ENCODE measurements around the gene POTEG. TPM values are rescaled to one million over a fixed set of nuclear protein-coding genes. Genes with fewer than 3 reads are reported as not detected.
"Not testable (repeated sequence)": the region's sequence is repeated elsewhere in the genome, so short reads cannot be mapped to it uniquely, and the experiment has no call there.

The POTEG gene
- total RNA-seq, 1 experiment from 2014 or later, result not detected

GRCh38 chr14:19435852-19436251 lies 1.7 kb upstream of the POTEG start:
- H3K36me3 ChIP-seq (ENCODE audit: control insufficient read depth in 1 of 2, insufficient read depth in 2 of 2, low read length in 2 of 2); H3K27me3 ChIP-seq (ENCODE audit: insufficient read depth, low read length); CTCF ChIA-PET; H3K4me1 ChIP-seq (ENCODE audit: control insufficient read depth in 1 of 2, insufficient read depth in 2 of 2, low read length in 2 of 2); BruUV-seq (replicated peaks); H3K9me2 ChIP-seq (ENCODE audit: insufficient read depth); H3K27ac ChIP-seq (ENCODE audit: low read depth, low read length); H3K4me3 ChIP-seq (replicated peaks in 1 of 2; ENCODE audit: low read depth in 1 of 2, low read length in 2 of 2); H3K9me3 ChIP-seq (ENCODE audit: control insufficient read depth in 1 of 2, insufficient read depth in 1 of 2, low read depth in 1 of 2, low read length in 2 of 2); DNase-seq (ENCODE audit: low read depth, low spot score); RAD21 ChIA-PET (ENCODE audit: low non-redundant PET in 1 of 2, low total read pairs in 2 of 2, uncharacterized antibody in 2 of 2, unreplicated experiment in 2 of 2); H3K4me2 ChIP-seq (ENCODE audit: low read length); intact Hi-C loops (cut with micrococcal nuclease); H2AFZ ChIP-seq (ENCODE audit: low read depth, low read length, poor library complexity, severe bottlenecking); H4K20me1 ChIP-seq (ENCODE audit: insufficient read depth); ATAC-seq; H3K79me2 ChIP-seq (ENCODE audit: insufficient read depth, low read length); POLR2A ChIA-PET; H3K9ac ChIP-seq (ENCODE audit: low read length): not testable (repeated sequence)

GRCh38 chr14:19434891-19435290 lies 750 bp upstream of the POTEG start:
- H3K4me2 ChIP-seq (ENCODE audit: low read length); H3K4me3 ChIP-seq (replicated peaks in 1 of 2; ENCODE audit: low read depth in 1 of 2, low read length in 2 of 2); intact Hi-C loops (cut with micrococcal nuclease); H3K79me2 ChIP-seq (ENCODE audit: insufficient read depth, low read length); H2AFZ ChIP-seq (ENCODE audit: low read depth, low read length, poor library complexity, severe bottlenecking); H3K9ac ChIP-seq (ENCODE audit: low read length); RAD21 ChIA-PET (ENCODE audit: low non-redundant PET in 1 of 2, low total read pairs in 2 of 2, uncharacterized antibody in 2 of 2, unreplicated experiment in 2 of 2); H3K36me3 ChIP-seq (ENCODE audit: control insufficient read depth in 1 of 2, insufficient read depth in 2 of 2, low read length in 2 of 2); H3K27me3 ChIP-seq (ENCODE audit: insufficient read depth, low read length); H4K20me1 ChIP-seq (ENCODE audit: insufficient read depth); H3K9me3 ChIP-seq (ENCODE audit: control insufficient read depth in 1 of 2, insufficient read depth in 1 of 2, low read depth in 1 of 2, low read length in 2 of 2); DNase-seq (ENCODE audit: low read depth, low spot score); H3K9me2 ChIP-seq (ENCODE audit: insufficient read depth); POLR2A ChIA-PET; H3K4me1 ChIP-seq (ENCODE audit: control insufficient read depth in 1 of 2, insufficient read depth in 2 of 2, low read length in 2 of 2); ATAC-seq; CTCF ChIA-PET; H3K27ac ChIP-seq (ENCODE audit: low read depth, low read length); BruUV-seq (replicated peaks): not testable (repeated sequence)

- DNase-seq (ENCODE audit: low read depth, low spot score); CTCF ChIA-PET; H2AFZ ChIP-seq (ENCODE audit: low read depth, low read length, poor library complexity, severe bottlenecking); POLR2A ChIA-PET; intact Hi-C loops (cut with micrococcal nuclease); H3K27me3 ChIP-seq (ENCODE audit: insufficient read depth, low read length); H3K9ac ChIP-seq (ENCODE audit: low read length); H3K36me3 ChIP-seq (ENCODE audit: control insufficient read depth in 1 of 2, insufficient read depth in 2 of 2, low read length in 2 of 2); H3K4me3 ChIP-seq (replicated peaks in 1 of 2; ENCODE audit: low read depth in 1 of 2, low read length in 2 of 2); ATAC-seq; RAD21 ChIA-PET (ENCODE audit: low non-redundant PET in 1 of 2, low total read pairs in 2 of 2, uncharacterized antibody in 2 of 2, unreplicated experiment in 2 of 2); H3K9me2 ChIP-seq (ENCODE audit: insufficient read depth); H4K20me1 ChIP-seq (ENCODE audit: insufficient read depth); BruUV-seq (replicated peaks); H3K27ac ChIP-seq (ENCODE audit: low read depth, low read length); H3K9me3 ChIP-seq (ENCODE audit: control insufficient read depth in 1 of 2, insufficient read depth in 1 of 2, low read depth in 1 of 2, low read length in 2 of 2); H3K4me1 ChIP-seq (ENCODE audit: control insufficient read depth in 1 of 2, insufficient read depth in 2 of 2, low read length in 2 of 2); H3K4me2 ChIP-seq (ENCODE audit: low read length); H3K79me2 ChIP-seq (ENCODE audit: insufficient read depth, low read length): not testable (repeated sequence)
These were observed 376 bp downstream of the POTEG start for GRCh38 chr14:19433765-19434164.

- H3K27ac ChIP-seq (ENCODE audit: low read depth, low read length); H3K9me2 ChIP-seq (ENCODE audit: insufficient read depth); H3K27me3 ChIP-seq (ENCODE audit: insufficient read depth, low read length); H3K36me3 ChIP-seq (ENCODE audit: control insufficient read depth in 1 of 2, insufficient read depth in 2 of 2, low read length in 2 of 2); H3K4me2 ChIP-seq (ENCODE audit: low read length); H3K9ac ChIP-seq (ENCODE audit: low read length); H2AFZ ChIP-seq (ENCODE audit: low read depth, low read length, poor library complexity, severe bottlenecking); intact Hi-C loops (cut with micrococcal nuclease); CTCF ChIA-PET; DNase-seq (ENCODE audit: low read depth, low spot score); BruUV-seq (replicated peaks); H3K9me3 ChIP-seq (ENCODE audit: control insufficient read depth in 1 of 2, insufficient read depth in 1 of 2, low read depth in 1 of 2, low read length in 2 of 2); H3K4me1 ChIP-seq (ENCODE audit: control insufficient read depth in 1 of 2, insufficient read depth in 2 of 2, low read length in 2 of 2); POLR2A ChIA-PET; ATAC-seq; H4K20me1 ChIP-seq (ENCODE audit: insufficient read depth); RAD21 ChIA-PET (ENCODE audit: low non-redundant PET in 1 of 2, low total read pairs in 2 of 2, uncharacterized antibody in 2 of 2, unreplicated experiment in 2 of 2); H3K4me3 ChIP-seq (replicated peaks in 1 of 2; ENCODE audit: low read depth in 1 of 2, low read length in 2 of 2); H3K79me2 ChIP-seq (ENCODE audit: insufficient read depth, low read length): not testable (repeated sequence)
These were observed 25.6 kb downstream of the POTEG start for GRCh38 chr14:19408519-19408918.

GRCh38 chr14:19402097-19402496 lies 32.0 kb downstream of the POTEG start:
- BruUV-seq (replicated peaks); H3K27ac ChIP-seq (ENCODE audit: low read depth, low read length); intact Hi-C loops (cut with micrococcal nuclease): not testable (repeated sequence)

More at GRCh38 chr14:19402097-19402496, 32.0 kb downstream of the POTEG start:
- ATAC-seq; H2AFZ ChIP-seq (ENCODE audit: low read depth, low read length, poor library complexity, severe bottlenecking); H3K4me2 ChIP-seq (ENCODE audit: low read length); POLR2A ChIA-PET; RAD21 ChIA-PET (ENCODE audit: low non-redundant PET in 1 of 2, low total read pairs in 2 of 2, uncharacterized antibody in 2 of 2, unreplicated experiment in 2 of 2); H3K4me3 ChIP-seq (replicated peaks in 1 of 2; ENCODE audit: low read depth in 1 of 2, low read length in 2 of 2); H3K27me3 ChIP-seq (ENCODE audit: insufficient read depth, low read length); CTCF ChIA-PET; H3K9ac ChIP-seq (ENCODE audit: low read length); H3K9me3 ChIP-seq (ENCODE audit: control insufficient read depth in 1 of 2, insufficient read depth in 1 of 2, low read depth in 1 of 2, low read length in 2 of 2); DNase-seq (ENCODE audit: low read depth, low spot score); H3K36me3 ChIP-seq (ENCODE audit: control insufficient read depth in 1 of 2, insufficient read depth in 2 of 2, low read length in 2 of 2); H3K9me2 ChIP-seq (ENCODE audit: insufficient read depth); H3K79me2 ChIP-seq (ENCODE audit: insufficient read depth, low read length); H3K4me1 ChIP-seq (ENCODE audit: control insufficient read depth in 1 of 2, insufficient read depth in 2 of 2, low read length in 2 of 2); H4K20me1 ChIP-seq (ENCODE audit: insufficient read depth): not testable (repeated sequence)

All from HCT116 (cell line).